ENCODE measurements around the gene NKX2-4.

GRCh38 chr20:21352703-21353102, 44.6 kb downstream of the NKX2-4 start:
- no peak for TF ChIP-seq CTCF (IDR thresholded peaks at IDR 0.05)
- TF ChIP-seq EZH2 (IDR thresholded peaks at IDR 0.05; ENCODE audit: borderline replicate concordance, insufficient read depth, low read depth, low read length, poor library complexity, severe bottlenecking) = no peak
